HG02943 (cell line): Measurements from ENCODE around the gene CYFIP1.

ENCODE experiments used
- ATAC-seq: cut with Tn5 transposase; IDR thresholded peaks from one replicate; pipeline ENCODE4 v1.9.1; 2021; ENCODE audit warnings: mild to moderate bottlenecking, low read depth, moderate library complexity; ENCODE audit not compliant: unreplicated experiment

CYFIP1 gene

DNA sequence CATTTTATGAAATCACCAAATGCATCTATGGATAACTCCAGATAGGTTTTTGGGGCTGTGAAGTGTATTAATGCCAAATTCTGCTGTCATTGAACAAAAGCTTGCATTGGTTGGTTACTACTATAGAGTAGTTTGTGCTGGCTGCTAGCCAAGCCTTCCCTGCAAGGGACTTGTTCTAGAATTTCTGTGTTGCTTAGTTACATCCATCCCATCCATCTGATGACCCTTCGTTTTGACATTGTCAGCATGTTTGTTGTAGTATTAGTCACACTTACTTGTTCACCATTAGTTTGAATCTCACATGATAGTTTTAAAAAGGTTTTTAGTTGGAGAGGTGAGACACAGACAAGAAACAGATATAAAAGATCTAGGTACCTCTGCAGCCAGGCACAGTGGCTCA lies 148.7 kb downstream of the CYFIP1 start:
- no peak for ATAC-seq

DNA sequence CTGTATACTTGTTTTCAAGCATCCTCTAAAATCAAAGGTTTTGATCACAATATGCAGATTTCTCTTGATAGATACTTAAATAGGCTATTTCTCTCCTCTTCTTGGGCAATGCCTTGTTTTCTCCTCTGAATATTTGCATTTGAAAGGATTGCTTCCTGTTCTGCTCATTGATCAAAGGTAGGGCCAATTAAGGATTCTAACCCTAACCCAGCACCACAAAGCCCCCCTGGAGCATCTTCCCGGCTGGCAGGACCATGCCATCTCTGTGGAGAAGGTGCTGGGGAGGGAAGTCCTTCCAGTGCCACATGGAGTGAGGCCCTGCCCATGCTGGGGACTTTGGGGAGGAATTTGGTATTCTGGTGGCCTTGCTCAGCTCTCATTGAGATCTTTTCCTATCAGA lies 153.0 kb downstream of the CYFIP1 start:
- ATAC-seq: no peak

DNA sequence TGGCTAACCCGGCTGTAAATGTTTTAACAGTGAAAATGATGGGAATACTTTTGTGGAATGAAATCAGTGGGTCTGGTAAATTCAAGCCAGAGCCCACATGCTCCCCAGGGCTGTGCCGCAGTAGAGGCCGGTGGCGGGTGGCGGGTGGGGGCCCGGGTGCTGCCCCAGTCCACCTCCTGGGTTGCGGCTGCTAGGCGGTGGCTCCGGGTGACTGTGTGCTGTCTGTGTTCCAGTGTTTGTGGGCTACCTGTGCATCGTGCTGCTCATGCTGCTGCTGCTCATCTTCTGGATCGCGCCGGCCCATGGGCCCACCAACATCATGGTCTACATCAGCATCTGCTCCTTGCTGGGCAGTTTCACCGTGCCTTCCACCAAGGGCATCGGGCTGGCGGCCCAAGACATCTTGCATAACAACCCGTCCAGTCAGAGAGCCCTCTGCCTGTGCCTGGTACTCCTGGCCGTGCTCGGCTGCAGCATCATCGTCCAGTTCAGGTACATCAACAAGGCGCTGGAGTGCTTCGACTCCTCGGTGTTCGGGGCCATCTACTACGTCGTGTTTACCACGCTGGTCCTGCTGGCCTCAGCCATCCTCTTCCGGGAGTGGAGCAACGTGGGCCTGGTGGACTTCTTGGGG lies 156.6 kb downstream of the CYFIP1 start:
- ATAC-seq: no peak

DNA sequence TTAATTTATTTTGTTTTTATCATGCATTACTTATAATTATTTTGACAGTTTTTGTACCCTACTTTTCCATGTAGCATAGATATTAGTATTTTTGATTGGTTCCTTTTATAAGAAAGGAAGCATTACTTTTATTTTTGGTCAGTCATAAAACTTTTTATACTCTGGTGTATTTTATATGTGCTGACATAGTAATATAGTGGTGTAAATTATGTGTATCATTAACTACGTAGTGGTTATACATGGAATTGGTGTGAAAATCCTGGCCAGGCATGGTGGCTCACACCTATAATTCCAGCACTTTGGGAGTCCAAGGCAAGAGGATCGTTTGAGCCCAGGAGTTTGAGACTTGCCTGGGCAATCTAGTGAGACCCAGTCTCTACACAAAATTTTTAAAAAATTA lies 160.5 kb downstream of the CYFIP1 start:
- no peak for ATAC-seq
